GM21367 (cell line): Measurements from ENCODE around the gene TCP11.
"Not testable (repeated sequence)": the region's sequence is repeated elsewhere in the genome, so short reads cannot be mapped to it uniquely, and the experiment has no call there.

Source experiments
- ATAC-seq: cut with Tn5 transposase; IDR thresholded peaks from one replicate; pipeline ENCODE4 v1.9.1; 2021; ENCODE audit not compliant: unreplicated experiment

TCP11 gene

DNA sequence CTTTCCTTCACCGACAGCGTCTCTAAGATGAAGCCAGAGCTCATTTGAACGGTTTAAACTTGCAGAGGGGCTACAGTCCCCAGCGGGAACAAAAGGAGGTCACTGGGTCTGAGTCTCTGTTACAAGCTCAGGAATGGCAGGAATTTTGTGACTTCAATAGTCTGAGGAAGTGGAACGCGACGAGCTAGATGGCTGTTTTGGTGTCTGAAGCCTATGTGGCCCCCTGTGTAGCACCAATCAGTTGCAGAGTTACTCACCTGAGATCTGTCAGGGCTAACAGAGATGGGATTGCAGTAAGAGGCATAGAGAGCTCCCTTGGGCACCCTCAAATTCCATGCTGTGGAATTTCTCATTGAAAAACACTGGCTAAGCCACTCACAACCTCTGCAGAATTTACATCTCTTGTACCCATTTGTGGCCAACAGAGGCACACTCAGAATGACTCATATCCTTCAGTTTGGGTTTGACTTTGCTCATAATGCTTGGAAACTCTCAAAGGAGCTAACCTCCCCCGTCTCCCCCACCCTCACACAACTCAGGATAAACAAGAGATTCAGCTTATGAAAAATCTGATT, 7.1 kb upstream of the TCP11 start:
- no peak for ATAC-seq

DNA sequence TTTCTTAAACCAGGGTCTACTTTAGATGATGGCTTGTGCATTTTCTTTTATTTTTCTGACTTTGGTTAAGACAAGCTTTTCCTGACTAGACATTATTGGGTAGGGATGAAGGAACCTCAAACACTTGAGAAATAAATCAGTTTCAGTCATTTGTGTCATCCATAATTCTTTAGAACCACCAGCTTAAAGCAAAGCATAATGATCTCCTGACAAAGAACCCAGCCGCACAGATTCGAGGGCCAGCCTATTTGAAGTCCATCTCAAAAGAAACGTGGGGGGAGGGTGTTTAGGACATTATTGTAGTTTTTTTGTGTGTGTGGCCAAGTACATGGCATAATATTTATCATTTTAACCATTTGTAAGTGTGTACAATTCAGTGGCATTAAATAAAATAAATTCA, 6.3 kb upstream of the TCP11 start:
- ATAC-seq: no peak

DNA sequence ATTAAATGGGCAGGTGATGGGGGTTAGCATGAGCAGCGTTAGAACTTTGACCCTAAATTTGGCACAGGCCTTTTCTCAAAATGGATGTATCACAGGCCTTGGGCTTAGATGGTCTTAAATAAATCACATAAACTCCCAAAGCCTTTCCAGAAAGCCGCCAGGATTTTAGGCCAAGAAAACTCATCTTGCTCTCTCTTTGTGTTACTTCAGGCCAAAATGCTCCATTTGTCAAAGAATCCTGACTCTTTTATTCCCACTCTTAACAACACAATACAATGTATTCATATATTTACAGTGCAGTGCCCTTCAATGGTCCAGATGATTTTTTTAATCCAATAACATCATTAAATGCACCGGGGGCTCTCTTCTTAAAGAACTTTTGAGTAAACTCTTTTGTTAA, 5.9 kb upstream of the TCP11 start:
- ATAC-seq: no peak

DNA sequence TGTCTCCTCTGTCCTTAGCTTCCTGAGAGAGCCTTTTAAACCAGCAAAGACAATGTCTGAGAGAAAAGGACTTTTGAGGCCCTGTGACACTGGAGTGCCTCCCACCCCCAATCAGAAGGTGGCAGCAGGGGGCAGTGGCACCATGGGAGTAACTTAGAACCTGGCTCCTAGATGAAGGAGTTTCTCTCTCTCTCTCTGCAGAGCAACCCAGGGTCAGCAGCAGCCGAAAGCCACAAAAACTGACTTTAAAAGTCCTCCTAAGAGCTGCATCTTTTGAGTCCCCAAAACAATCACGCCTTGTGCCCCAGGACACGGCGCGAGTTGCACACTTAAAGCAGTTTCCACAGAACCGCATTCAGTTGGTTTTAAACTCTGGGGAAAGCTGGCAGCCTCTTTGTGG, 5.3 kb upstream of the TCP11 start:
- ATAC-seq: no peak

DNA sequence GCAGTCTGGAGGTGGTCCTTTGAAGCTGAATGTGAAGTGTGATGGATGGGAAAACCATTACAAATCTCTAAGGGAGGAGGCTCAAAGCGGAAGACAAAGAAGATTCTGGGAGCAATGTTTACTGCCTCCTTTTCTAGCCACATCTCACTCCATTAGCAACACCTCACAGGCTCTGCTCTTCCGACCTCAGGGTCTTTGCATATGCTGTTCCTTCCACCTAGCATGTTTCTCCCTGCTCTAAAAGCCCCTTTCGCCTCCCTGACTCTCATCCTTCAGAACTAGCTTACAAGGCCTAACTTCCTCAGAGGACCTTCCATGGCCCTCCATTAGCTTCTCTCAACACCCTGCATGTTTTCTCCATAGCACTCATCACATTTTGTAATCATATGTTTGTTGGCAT, 4.6 kb upstream of the TCP11 start:
- no peak for ATAC-seq

DNA sequence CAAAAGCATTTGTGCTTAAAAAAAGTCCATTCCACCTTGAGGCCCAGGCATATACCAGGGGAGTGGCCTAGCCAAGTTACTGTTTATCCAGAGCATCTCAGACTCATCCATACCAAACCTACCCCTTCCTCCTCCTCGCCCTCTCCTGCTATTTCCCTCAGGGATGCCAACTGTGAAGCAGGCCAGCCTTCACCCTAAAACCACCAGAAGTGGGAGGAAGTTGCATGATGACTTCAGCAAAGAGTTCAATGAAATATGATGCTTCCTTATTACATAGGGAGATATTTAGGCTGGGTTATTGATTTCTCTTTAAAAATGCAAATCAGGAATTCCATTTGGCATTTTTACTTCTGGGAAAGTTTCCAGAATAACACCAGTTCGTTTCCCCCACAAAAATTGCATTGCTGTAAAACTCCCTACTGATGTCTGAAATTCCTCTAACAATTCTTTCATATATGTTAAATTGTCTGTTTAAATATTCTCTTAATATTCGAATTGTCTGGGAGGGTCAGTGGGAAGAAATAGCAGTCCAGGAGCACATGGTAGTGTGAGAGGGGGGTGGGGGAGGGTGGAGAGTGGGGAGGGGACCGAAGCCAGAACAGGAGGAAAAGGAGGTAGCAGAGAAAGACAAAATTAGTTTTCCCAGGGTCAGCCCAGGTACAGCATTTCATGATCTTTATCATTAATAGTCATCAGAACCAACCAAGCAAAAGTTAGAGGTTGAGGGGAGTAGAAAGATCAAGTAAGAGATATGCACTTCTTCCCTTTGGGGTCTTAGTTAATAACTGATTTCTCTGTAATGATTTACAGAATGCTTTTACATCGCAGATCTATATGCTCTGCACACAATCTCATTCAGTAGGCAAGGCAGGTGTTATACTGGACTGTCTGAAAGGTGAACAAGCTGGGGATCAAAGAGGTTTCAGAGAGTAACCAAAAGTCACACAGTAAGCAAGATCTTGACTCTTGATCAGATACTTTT, 1.7 kb upstream of the TCP11 start:
- no peak for ATAC-seq

DNA sequence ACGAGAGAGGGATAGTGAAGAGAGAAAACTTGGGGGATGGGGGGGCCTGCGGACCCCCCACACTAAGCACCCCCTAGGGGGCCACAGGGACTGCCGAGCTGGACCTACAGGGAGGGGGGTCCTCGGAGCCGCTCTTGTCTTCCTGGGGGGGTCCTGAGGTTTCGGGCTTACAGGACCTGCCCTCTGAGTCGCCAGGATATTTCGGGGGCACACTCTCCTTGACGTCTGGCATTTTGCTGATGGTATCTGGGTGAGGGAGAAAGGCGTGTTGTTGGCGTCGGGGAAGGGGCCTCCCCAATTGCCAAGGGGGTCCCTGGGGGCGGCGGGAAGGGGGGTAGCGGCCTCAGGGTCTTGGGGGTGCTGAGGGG, 516 bp downstream of the TCP11 start:
- no peak for ATAC-seq

DNA sequence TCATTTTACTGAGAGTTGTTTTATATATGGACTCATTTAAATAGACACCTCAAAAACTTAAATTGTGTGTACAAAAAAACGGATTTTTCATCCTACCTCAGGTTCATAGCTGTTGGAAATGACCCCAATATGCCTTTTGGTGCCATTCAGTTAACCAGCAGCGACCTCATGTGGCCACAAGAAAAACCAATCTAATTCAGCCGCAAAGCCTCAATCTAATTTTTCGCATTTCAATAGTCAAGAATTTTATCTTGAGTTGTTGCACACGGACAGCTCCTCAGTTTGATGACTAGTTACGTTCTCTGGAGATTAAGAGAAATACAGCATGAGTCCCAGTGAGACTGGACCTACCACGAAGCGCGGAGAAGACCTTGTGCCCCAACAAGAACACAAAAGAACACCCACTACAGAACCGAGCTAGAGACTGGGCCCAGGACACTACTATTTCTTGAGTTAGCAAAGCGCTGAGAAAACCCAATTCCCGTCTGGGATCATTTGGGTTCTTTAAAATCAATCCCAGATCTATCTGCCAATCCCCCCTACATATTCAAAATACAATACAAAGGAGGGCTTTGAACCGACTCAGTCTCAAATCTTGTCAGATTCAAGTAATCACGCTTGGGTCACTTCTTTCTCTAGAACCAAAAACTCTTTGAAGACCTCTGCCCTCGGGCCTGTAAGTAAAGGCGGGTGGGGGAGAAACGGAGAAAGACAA, 1.1 kb downstream of the TCP11 start:
- no peak for ATAC-seq

DNA sequence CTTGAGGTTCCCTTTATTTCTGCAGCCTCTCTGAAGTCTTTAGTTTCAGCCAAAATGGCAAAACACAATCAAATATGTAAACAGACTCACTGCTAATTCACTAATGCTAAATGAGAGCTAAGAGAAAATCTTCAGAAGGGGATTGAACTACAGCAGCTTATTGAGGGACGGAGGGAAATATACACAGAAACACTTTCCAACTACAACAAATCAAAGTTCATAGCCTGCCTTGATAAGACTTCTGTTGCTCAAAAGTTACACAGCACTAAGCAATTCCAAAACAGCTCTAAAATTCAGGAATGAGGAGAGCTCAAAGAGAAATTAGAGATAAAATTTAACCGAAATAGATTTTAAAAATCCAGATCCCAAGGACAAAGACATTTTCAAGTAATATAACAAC, 1.7 kb downstream of the TCP11 start:
- no peak for ATAC-seq

DNA sequence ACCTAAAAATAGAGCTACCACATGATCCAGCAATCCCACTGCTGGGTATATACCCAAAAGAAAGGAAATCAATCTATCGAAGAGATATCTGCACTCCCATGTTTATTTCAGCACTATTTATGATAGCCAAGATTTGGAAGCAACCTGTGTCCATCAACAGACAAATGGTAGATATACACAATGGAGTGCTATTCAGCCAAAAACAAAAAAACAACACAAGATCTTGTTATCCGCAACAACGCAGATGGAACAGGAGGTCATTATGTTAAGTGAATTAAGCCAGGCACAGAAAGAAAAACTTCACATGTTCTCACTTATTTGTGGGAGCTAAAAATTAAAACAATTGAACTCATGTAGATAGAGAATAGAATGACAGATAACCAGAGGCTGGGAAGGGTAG, 2.9 kb downstream of the TCP11 start:
- not testable (repeated sequence) for ATAC-seq

DNA sequence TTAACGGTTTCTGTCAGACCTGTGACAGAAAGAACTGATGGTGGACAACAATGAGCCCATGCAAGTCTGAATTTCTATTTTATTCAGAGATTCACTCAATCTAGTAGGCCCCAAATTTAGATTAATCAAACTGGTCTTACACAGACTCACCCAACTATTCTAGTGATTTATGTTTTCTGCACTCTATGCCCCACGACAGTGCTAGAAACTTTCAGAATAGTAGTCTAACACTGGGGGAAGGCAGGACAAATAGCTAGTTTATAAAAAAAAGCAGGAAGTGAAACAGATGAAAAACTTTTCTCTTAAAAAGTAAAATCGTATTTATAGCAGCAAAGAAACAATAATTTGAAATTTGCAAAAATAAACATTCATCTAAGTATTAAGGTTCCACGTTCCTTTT, 5.0 kb downstream of the TCP11 start:
- ATAC-seq: no peak

DNA sequence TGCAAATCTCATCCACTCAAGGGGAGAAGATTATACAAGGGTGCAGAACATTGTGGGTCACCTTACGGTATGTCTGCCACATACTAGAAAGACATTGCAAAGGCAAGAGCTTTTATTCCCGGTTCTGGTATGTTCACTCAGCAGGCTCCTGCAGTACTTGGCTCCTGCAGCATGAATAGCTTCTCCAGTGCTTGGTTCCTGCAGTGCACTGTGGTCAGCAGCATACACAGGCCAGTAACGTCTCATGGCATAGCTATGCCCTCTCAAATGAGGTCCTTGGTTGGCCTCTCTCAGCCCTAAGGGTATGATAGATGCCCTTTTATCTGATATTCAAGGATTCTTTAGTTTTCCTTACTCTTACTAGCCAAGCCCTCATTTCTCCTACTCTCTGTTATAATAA, 12.6 kb downstream of the TCP11 start:
- ATAC-seq: no peak

DNA sequence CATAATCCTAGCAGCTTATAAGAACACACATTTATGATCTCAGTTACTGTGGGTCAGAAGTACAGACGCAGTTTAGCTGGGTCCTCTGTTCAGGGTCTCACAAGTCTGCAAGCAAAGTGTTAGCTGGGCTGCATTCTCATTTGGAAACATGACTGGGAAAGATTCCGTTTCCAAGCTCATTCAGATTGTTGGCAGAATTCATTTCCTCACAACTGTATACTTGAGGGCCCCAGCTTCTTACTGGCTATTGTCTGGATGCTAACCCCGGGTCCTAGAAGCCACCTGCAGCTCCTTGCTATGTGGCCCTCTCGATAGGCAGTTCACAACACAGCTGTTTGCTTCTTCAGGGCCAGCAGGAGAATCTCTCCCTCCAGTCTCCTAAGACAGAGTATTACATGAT, 13.1 kb downstream of the TCP11 start:
- no peak for ATAC-seq

DNA sequence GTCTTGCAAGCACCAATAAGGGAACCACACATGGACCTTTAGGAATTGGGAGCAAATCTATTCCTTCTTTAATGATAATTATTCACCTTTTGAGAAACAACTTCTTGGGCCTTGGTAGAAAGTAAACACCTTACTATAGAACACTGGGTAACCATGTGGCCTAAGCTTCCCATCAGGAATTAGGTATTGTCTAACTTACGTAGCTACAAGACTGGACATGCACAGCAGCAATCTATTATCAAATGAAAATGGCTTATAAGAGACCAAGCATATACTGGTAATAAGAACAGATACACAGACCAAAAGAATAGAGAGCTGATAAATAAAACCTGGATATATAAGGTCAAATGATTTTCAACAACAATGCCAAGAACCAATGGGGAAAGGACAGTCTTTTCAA, 16.8 kb downstream of the TCP11 start:
- no peak for ATAC-seq

DNA sequence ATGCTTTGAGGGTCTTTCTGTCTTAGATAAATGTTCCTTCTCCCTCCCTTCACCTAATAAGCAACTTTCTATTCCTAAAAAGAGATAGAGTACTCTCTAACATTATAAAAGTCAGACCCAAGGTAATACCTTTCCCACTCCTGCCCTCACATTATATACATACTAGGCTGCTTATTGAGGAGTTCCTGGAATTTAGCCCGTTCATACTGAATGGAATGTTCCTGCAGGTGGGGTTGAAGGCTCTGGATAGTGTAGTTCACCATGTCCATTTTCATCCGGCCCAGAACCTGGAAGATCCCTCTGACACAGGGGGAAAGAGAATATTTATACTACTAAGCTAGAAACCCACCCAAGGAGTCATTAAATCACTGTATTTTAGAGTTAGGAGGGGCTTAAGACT, 20.4 kb downstream of the TCP11 start:
- ATAC-seq: no peak

DNA sequence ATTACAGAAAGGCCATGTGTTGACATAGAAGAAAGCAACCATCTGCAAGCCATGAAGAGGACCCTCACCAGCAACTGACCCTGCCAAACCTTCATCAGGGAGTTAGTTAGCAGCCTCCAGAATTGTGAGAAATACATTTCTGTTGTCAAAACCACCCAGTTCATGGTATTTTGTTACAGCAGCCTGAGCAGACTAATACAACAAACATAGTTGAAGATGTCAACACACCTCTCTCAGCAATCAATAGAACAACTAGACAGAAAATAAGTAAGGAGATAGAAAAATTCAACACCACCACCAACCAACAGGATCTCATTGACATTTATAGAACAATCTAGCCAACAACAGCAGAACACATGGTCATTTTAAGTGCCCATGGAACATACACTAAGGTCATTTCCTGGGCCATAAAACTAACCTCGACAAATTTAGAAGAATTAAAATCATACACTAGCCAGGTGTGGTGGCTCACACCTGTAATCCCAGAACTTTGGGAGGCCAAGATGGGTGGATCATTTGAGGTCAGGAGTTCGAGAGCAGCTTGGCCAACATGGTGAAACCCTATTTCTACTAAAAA, 32.7 kb downstream of the TCP11 start:
- no peak for ATAC-seq

DNA sequence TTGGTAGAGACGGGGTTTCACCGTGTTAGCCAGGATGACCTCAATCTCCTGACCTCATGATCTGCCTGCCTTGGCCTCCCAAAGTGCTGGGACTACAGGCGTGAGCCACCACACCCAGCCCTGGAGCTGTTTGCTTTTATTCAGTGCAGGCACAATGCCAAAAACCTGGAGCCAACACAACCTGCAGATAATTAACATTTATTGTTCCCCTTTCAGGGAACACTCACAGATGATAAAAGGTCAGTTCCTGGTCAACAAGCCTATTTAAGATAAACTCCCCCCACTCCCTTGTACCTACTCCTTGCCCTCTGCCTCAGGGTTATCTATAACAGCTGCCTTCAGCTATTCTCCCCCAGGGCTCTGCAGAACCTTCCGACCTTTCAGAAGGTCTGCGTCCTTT, 33.4 kb downstream of the TCP11 start:
- ATAC-seq: not testable (repeated sequence)

DNA sequence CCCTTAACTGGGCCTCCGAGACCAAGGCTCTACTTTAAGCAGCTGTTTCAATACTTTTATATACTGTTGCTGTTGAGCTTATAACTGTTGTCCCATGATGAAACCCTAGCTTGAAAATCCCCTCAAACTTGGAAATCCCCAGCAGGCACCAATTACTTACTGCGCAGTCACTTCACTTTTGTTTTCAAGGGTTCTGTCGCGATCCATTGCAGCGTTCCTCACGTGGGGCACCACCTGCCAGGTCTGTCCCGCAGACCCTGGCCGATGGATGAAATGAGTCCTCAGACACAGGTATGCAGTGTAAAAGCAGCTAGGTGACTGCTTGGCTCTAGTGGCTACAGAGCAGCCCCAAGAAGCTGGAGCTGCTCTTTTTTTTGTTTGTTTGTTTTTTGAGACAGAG, 33.9 kb downstream of the TCP11 start:
- not testable (repeated sequence) for ATAC-seq

DNA sequence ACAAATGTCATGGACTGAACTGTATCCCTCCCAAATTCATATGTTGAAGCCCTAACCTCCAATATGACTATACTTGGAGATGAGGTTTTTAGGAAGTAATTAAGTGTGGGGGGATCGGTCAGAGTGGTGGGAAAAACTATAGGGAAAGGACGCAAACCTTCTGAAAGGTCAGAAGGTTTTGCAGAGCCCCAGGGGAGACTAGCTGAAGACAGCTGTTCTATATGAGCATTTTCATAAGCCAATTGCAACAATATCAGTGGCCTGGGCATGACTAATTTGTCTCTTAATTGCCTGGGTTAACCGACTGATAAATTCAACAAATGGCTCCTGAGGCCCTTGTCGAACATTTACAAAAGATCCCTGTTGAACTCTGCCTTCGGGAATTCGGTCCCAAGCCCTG, 35.1 kb downstream of the TCP11 start:
- not testable (repeated sequence) for ATAC-seq

DNA sequence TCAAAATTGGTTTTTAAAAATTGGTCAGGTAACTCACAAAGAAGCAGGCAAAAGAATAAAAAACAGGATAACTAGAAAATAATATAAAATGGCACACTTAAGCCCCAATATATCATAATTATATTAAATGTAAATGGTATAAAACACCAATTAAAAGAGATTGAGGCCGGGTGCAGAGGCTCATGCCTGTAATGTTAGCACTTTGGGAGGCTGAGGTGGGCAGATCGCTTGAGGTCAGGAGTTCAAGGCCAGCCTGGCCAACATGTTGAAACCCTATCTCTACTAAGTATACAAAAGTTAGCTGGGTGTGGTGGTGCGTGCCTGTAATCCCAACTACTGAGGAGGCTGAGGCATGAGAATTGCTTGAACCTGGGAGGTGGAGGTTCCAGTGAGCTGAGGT, 36.1 kb downstream of the TCP11 start:
- no peak for ATAC-seq

DNA sequence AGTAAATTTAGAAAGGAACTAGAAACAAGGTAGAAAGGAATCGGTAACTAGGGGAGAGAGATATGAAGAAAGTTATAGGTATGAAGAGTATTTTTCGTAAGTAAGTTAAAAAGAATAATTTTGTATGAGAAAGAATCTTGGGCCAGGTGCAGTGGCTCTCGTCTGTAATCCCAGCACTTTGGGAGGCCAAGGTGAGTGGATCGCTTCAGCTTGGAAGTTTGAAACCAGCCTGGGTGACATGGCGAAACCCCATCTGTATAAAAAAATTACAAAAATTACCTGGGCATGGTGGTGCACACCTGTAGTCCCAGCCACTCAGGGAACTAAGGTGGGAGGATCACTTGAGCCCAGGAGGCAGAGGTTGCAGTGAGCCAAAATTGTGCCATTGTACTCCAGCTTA, 42.0 kb downstream of the TCP11 start:
- ATAC-seq: no peak
